Gastrocnemius medialis (tissue), 4 donors: Measurements from ENCODE around the gene DPH2.

Source experiments
- CTCF ChIP-seq, 5 experiments: fragments of 450-650 bp in 3 of 5; fragments of 200-600 bp in 2 of 5; sonication (generic) in 2 of 5; IDR thresholded peaks in 4 of 5; conservative IDR thresholded peaks in 1 of 5; 1 replicate in 4 of 5; 2 replicates in 1 of 5; pipeline ENCODE4 v1.5.1; 2016 to 2019; ENCODE audit warnings: antibody characterized with exemption in 5 of 5, mild to moderate bottlenecking in 3 of 5, moderate library complexity in 3 of 5
- POLR2A ChIP-seq, 2 donors: fragments of 450-650 bp; IDR thresholded peaks; one replicate each; pipeline ENCODE4 v1.6.1; 2017; ENCODE audit warnings: antibody characterized with exemption in 2 of 2, mild to moderate bottlenecking in 2 of 2, moderate library complexity in 2 of 2

- TF ChIP-seq CTCF (IDR thresholded peaks at IDR 0.05 in 4 of 5, conservative IDR thresholded peaks at IDR 0.05 in 1 of 5): no peak
- TF ChIP-seq POLR2A (IDR thresholded peaks at IDR 0.05): no peak
These were observed 20.1 kb upstream of the DPH2 start for GRCh38 chr1:43949678-43950077.
